Measurements from ENCODE around the gene SLC23A2. TPM values are rescaled to one million over a fixed set of nuclear protein-coding genes. Genes with fewer than 3 reads are reported as not detected.

Gene SLC23A2
- total RNA-seq, 2 donors from 2014 or later, result 12.3 to 13.7 TPM

DNA sequence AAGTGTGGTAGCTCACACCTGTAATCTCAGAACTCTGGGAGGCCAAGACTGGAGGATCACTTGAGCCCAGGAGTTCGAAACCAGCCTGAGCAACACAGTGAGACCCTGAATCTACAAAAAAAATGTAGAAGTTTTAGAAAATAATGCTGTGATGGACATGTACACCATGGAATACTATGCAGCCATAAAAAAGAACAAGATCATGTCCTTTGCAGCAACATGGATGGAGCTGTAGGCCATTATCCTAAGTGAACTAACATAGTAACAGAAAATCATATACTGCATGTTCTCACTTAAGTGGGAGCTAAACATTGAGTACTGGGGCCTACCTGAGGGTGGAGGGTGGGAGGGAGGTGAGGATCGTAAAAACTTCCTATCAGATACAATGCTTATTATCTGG, 168.8 kb downstream of the SLC23A2 start:
- WGBS, 2 experiments (ENCODE audit: insufficient coverage in 1 of 2, insufficient read length in 1 of 2), result 76 to 100% methylated on average over 1 of the region's 2 CpGs
- TF ChIP-seq, protein P1, sequence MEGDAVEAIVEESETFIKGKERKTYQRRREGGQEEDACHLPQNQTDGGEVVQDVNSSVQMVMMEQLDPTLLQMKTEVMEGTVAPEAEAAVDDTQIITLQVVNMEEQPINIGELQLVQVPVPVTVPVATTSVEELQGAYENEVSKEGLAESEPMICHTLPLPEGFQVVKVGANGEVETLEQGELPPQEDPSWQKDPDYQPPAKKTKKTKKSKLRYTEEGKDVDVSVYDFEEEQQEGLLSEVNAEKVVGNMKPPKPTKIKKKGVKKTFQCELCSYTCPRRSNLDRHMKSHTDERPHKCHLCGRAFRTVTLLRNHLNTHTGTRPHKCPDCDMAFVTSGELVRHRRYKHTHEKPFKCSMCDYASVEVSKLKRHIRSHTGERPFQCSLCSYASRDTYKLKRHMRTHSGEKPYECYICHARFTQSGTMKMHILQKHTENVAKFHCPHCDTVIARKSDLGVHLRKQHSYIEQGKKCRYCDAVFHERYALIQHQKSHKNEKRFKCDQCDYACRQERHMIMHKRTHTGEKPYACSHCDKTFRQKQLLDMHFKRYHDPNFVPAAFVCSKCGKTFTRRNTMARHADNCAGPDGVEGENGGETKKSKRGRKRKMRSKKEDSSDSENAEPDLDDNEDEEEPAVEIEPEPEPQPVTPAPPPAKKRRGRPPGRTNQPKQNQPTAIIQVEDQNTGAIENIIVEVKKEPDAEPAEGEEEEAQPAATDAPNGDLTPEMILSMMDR (conservative IDR thresholded peaks at IDR 0.05), result no peak

DNA sequence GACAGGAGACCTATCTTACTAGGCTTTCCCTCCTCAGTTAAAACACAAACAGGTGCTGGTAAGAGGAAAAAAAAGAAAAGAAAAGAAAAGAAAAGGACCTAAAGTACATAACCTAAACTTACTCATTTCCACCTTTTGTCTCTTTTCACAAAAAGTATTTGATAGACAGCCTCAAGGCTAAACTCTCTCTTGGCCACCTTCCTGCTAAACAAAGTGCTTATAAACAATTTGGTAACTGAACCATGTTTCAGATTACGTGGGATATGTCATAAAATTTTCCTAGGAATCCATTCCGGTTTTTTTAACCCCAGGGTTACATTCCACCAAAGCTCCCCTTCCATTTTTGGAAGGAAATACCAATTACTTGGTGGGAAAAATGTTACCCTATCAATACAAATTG, 170.6 kb downstream of the SLC23A2 start:
- Histone ChIP-seq H3K27ac (ENCODE audit: low read depth, low read length) (no peak overlapping the region), H3K36me3 (ENCODE audit: control insufficient read depth, insufficient read depth, low read length) (no peaks in the 10 kb centered on the region), H3K9ac (ENCODE audit: extremely low read depth, low read length, poor library complexity, severe bottlenecking) (no peak overlapping the region), H3K9me3 (ENCODE audit: control insufficient read depth, low read length) (no peaks in the 10 kb centered on the region), H3K27me3 (ENCODE audit: control insufficient read depth, insufficient read depth, low read length, poor library complexity, severe bottlenecking) (no peaks in the 10 kb centered on the region), H3K4me1 (ENCODE audit: control insufficient read depth, insufficient read depth, low read length) (no peaks in the 10 kb centered on the region), H3K4me3 (ENCODE audit: low read length) (no peak overlapping the region)
- WGBS, 2 experiments (ENCODE audit: insufficient coverage in 1 of 2, insufficient read length in 1 of 2), result 88 to 97% methylated on average over 1 to 2 of the region's 2 CpGs
- no peak overlapping the region for H3K27ac Mint-ChIP-seq
- H3K27me3 Mint-ChIP-seq (ENCODE audit: insufficient read depth), result no peaks in the 10 kb centered on the region
- TF ChIP-seq, protein P1 (conservative IDR thresholded peaks at IDR 0.05), result no peak
- H3K4me1 Mint-ChIP-seq, result peaks cover 2% of the 10 kb centered on the region
- H3K36me3 Mint-ChIP-seq (ENCODE audit: low read depth), result no peaks in the 10 kb centered on the region
- H3K4me3 Mint-ChIP-seq, result no peak overlapping the region
- H3K9me3 Mint-ChIP-seq, result no peaks in the 10 kb centered on the region
- no peak for DNase-seq

More for the DNA sequence above, 168.8 kb downstream of the SLC23A2 start:
- Histone ChIP-seq H3K27ac (ENCODE audit: low read depth, low read length) (no peak overlapping the region), H3K4me3 (ENCODE audit: low read length) (no peak overlapping the region), H3K27me3 (ENCODE audit: control insufficient read depth, insufficient read depth, low read length, poor library complexity, severe bottlenecking) (no peaks in the 10 kb centered on the region), H3K9me3 (ENCODE audit: control insufficient read depth, low read length) (no peaks in the 10 kb centered on the region), H3K9ac (ENCODE audit: extremely low read depth, low read length, poor library complexity, severe bottlenecking) (no peak overlapping the region), H3K4me1 (ENCODE audit: control insufficient read depth, insufficient read depth, low read length) (no peaks in the 10 kb centered on the region), H3K36me3 (ENCODE audit: control insufficient read depth, insufficient read depth, low read length) (no peaks in the 10 kb centered on the region)
- Mint-ChIP-seq H3K27ac (no peak overlapping the region), H3K27me3 (ENCODE audit: insufficient read depth) (no peaks in the 10 kb centered on the region), H3K9me3 (no peaks in the 10 kb centered on the region), H3K4me1 (peaks cover 8% of the 10 kb centered on the region), H3K36me3 (ENCODE audit: low read depth) (no peaks in the 10 kb centered on the region), H3K4me3 (no peak overlapping the region)
- no peak for DNase-seq

DNA sequence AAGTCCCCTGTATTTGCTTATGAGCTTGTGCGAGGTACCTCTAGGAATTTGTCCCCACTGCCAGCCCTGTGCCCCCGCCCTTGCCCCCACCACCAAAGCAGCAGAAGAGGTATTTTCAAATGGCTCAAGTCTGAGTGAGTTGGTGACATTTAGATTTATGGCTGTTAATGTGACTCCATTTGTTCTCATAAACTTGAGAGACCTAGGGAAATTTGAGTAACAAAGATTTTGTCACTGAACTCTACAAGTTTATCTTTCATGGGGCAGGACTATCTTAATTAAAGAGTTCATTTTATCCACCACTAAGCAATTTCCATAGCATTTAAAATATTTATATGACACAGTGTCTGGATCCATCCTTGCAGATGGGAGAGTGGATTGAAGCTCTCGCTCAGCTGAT, 171.1 kb downstream of the SLC23A2 start:
- TF ChIP-seq, protein P1 (conservative IDR thresholded peaks at IDR 0.05), result no peak
- DNase-seq, result no peak
- no peaks in the 10 kb centered on the region for H3K27me3 Mint-ChIP-seq (ENCODE audit: insufficient read depth)
- no peak overlapping the region for H3K4me3 Mint-ChIP-seq
- H3K4me1 ChIP-seq (ENCODE audit: control insufficient read depth, insufficient read depth, low read length), result no peaks in the 10 kb centered on the region
- 92 to 100% methylated on average over 2 to 3 of the region's 3 CpGs for WGBS, 2 experiments (ENCODE audit: insufficient coverage in 1 of 2, insufficient read length in 1 of 2)
- no peaks in the 10 kb centered on the region for H3K4me1 Mint-ChIP-seq
- H3K36me3 Mint-ChIP-seq (ENCODE audit: low read depth), result no peaks in the 10 kb centered on the region
- H3K36me3 ChIP-seq (ENCODE audit: control insufficient read depth, insufficient read depth, low read length), result no peaks in the 10 kb centered on the region
- no peaks in the 10 kb centered on the region for H3K9me3 Mint-ChIP-seq
- H3K27ac ChIP-seq (ENCODE audit: low read depth, low read length), result no peak overlapping the region
- no peak overlapping the region for H3K9ac ChIP-seq (ENCODE audit: extremely low read depth, low read length, poor library complexity, severe bottlenecking)
- no peaks in the 10 kb centered on the region for H3K9me3 ChIP-seq (ENCODE audit: control insufficient read depth, low read length)
- no peaks in the 10 kb centered on the region for H3K27me3 ChIP-seq (ENCODE audit: control insufficient read depth, insufficient read depth, low read length, poor library complexity, severe bottlenecking)
- no peak overlapping the region for H3K4me3 ChIP-seq (ENCODE audit: low read length)
- H3K27ac Mint-ChIP-seq, result no peak overlapping the region

All from endodermal cell (in vitro differentiated cells).